Measurements from ENCODE around the gene MEAF6. TPM values are rescaled to one million over a fixed set of nuclear protein-coding genes. Genes with fewer than 3 reads are reported as not detected.

Gene MEAF6
- total and polyA plus RNA-seq, 2 of the 4 experiments (the other 2 are of a cell fraction): 36.2 to 40.7 TPM

GRCh38 chr1:37556712-37557196 lies 42.2 kb upstream of the MEAF6 start, which contains the start of gene DNALI1:
DNALI1 (plus strand) TSS chr1:37556940; CDS start chr1:37556995, 55 bp downstream.
- Histone ChIP-seq H3K9ac (ENCODE audit: low read depth, low read length) (peak within 1 kb of the TSS; percentile 84), H4K91ac (ENCODE audit: insufficient read depth, low read depth, low read length) (peak within 1 kb of the TSS; percentile 64), H2BK120ac (ENCODE audit: low read depth, low read length) (peak within 1 kb of the TSS; percentile 80), H2BK15ac (ENCODE audit: low read depth, low read length) (peak within 1 kb of the TSS; percentile 40; the same call in 1 of the 3 replicates), H3K27me3 (ENCODE audit: control insufficient read depth, insufficient read depth, low read length) (no peaks in the 10 kb centered on the region), H2BK5ac (ENCODE audit: low read depth, low read length, poor library complexity, severe bottlenecking) (no peak within 1 kb of the TSS), H2AK5ac (ENCODE audit: low read depth, low read length) (peak within 1 kb of the TSS; percentile 71), H3K9me3 (ENCODE audit: control insufficient read depth, insufficient read depth, low read length) (no peaks in the 10 kb centered on the region), H3K9me1 (ENCODE audit: insufficient read depth, low read length) (peaks cover 4% of the 10 kb centered on the region; the same call in 1 of the 2 replicates), H2AK9ac (replicated peaks; ENCODE audit: low read depth, low read length, poor library complexity) (peak within 1 kb of the TSS; percentile 93), H3K56ac (ENCODE audit: extremely low read depth, insufficient read depth, low read length) (peak within 1 kb of the TSS; percentile 66; the same call in 1 of the 2 replicates), H3K27ac (ENCODE audit: insufficient read depth, low read length) (peak within 1 kb of the TSS; percentile 42), H2AFZ (replicated peaks; ENCODE audit: low read length, poor library complexity) (peak within 1 kb of the TSS; percentile 92), H3K4me3 (ENCODE audit: insufficient read depth, low read depth, low read length) (peak within 1 kb of the TSS; percentile 49), H3K14ac (replicated peaks; ENCODE audit: low read depth, low read length) (peak within 1 kb of the TSS; percentile 86), H2BK20ac (ENCODE audit: low read depth, low read length) (peak within 1 kb of the TSS; percentile 40; the same call in 1 of the 2 replicates), H4K8ac (ENCODE audit: low read depth in 2 of 2, low read length in 2 of 2) (peak within 1 kb of the TSS; percentile 81 to 95), H3K23ac (ENCODE audit: low read depth, low read length) (peak within 1 kb of the TSS; percentile 69; the same call in 1 of the 2 replicates), H3K79me1 (ENCODE audit: low read depth in 1 of 2, low read length in 2 of 2) (peaks cover 9 to 29% of the 10 kb centered on the region in 2 experiments; a peak in 2 of 4 replicates), H4K20me1 (ENCODE audit: insufficient read depth, low read length) (peaks cover 16% of the 10 kb centered on the region; the same call in 1 of the 2 replicates), H3K36me3 (ENCODE audit: control insufficient read depth, insufficient read depth, low read length) (peaks cover 11% of the 10 kb centered on the region), H3K4ac (ENCODE audit: low read depth, low read length) (peak within 1 kb of the TSS; percentile 69), H3K18ac (ENCODE audit: low read depth, low read length) (peak within 1 kb of the TSS; percentile 48), H3K4me1 (ENCODE audit: control insufficient read depth, insufficient read depth, low read length) (peaks cover 3% of the 10 kb centered on the region), H4K5ac (ENCODE audit: low read depth, low read length) (peak within 1 kb of the TSS; percentile 91), H3K4me2 (ENCODE audit: low read depth, low read length) (peak within 1 kb of the TSS; percentile 93)
- intact Hi-C loops (cut with micrococcal nuclease) (no loop called here), in situ Hi-C loops (cut with MboI; ENCODE audit: low sequenced_read_pairs) (no loop called here), dilution Hi-C loops (cut with HindIII; ENCODE audit: low sequenced_read_pairs, unreplicated experiment) (no loop called here)
- no peak for TF ChIP-seq SMC3 (IDR thresholded peaks at IDR 0.05; ENCODE audit: low read depth, low read length)
- TF ChIP-seq MXI1 (IDR thresholded peaks at IDR 0.05; ENCODE audit: borderline replicate concordance, low read depth, low read length): peak; percentile 44; the same call in 1 of the 2 replicates
- POLR2A ChIA-PET (ENCODE audit: unreplicated experiment): interaction anchor here (0.6 kb wide), 1 partner anchor 252 kb away, joined by 5 read pairs; the partner anchor contains the start of gene YRDC
- DNase-seq: peak; percentile 88
- no TSS peak for BruUV-seq (replicated peaks)
- ATAC-seq (ENCODE audit: low read depth): peak; percentile 94
- 8% methylated on average over 21 of the region's 31 CpGs; no CpG with 5 or more reads in 1 of the 2 experiments for WGBS, 2 experiments (ENCODE audit: extremely low coverage in 2 of 2, insufficient read length in 1 of 2)
- CTCF ChIA-PET: no interaction called here
